ENCODE results near the gene METTL18.
A peak's percentile ranks its signal among the peaks of the same experiment; 100 is the strongest.

The METTL18 gene

DNA sequence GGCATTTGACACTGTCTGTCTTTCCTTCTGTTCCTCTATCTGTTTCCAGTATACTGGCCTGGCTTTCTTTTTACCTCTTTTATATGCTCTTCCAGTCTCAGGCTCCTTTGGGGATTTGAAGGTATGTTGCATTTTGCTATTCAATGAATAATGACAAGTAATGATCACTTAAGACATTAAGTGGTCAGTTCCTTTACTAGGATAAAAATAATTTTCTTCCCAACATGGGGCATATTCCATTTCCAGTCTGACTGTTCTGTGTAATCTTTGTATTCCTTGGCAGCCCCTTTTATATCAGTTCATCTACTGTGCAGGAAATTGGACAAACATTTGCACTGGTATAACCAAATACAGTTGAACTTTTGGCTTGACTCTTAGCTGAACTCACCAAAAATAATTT is 15.6 kb downstream of the METTL18 start:
- no peak overlapping the region for H3K4me3 ChIP-seq (ENCODE audit: low read depth, low read length)
- DNase-seq (ENCODE audit: low read depth, low spot score) = peak; percentile 54
- TF ChIP-seq, protein P1, sequence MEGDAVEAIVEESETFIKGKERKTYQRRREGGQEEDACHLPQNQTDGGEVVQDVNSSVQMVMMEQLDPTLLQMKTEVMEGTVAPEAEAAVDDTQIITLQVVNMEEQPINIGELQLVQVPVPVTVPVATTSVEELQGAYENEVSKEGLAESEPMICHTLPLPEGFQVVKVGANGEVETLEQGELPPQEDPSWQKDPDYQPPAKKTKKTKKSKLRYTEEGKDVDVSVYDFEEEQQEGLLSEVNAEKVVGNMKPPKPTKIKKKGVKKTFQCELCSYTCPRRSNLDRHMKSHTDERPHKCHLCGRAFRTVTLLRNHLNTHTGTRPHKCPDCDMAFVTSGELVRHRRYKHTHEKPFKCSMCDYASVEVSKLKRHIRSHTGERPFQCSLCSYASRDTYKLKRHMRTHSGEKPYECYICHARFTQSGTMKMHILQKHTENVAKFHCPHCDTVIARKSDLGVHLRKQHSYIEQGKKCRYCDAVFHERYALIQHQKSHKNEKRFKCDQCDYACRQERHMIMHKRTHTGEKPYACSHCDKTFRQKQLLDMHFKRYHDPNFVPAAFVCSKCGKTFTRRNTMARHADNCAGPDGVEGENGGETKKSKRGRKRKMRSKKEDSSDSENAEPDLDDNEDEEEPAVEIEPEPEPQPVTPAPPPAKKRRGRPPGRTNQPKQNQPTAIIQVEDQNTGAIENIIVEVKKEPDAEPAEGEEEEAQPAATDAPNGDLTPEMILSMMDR (IDR thresholded peaks at IDR 0.05; ENCODE audit: low read depth, low read length) = no peak
- in situ Hi-C loops (cut with HindIII; ENCODE audit: low sequenced_read_pairs) = no loop called here

DNA sequence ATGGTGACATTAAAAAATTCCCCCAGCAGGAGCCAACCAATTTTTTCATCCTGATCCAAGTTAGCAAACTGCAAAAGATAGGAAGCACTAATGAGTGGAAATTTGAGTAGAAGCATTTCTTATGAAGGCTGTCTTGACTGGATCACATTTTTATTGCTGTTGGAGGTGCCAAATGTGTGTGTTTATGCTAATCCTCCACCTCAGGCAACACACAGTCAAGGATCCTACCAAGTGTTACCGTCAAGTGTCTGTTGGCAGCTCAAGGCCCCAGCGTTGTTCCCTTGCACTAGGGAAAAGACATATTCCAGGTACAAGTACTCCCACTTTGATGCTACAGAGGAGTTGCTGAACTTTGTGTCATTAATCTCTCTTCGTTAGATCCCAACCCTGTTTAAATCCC is 18.3 kb downstream of the METTL18 start:
- DNase-seq (ENCODE audit: low read depth, low spot score) = no peak
- in situ Hi-C loops (cut with HindIII; ENCODE audit: low sequenced_read_pairs) = no loop called here
- H3K4me3 ChIP-seq (ENCODE audit: low read depth, low read length) = no peak overlapping the region
- TF ChIP-seq, protein P1 (IDR thresholded peaks at IDR 0.05; ENCODE audit: low read depth, low read length) = no peak

DNA sequence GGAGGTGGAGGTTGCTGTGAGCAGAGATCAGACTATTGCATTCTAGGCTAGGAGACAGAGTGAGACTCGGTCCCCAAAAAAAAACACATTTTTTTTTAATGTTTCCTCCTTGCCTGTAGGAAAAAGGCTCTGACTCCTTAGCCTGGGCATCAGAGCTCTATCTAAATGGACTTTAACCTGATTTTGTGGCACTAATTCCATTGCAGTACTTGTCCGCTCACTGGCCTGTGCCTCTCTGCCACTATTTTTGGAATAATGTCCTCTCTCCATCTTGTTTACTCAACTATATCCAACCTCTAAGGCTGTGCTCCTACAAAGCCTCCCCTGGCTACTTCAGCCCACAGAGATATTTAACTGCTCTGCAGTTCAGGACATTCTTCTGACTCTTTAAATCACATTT is 26.5 kb downstream of the METTL18 start:
- TF ChIP-seq, protein P1 (IDR thresholded peaks at IDR 0.05; ENCODE audit: low read depth, low read length) = no peak
- no peak for DNase-seq (ENCODE audit: low read depth, low spot score)
- H3K4me3 ChIP-seq (ENCODE audit: low read depth, low read length) = no peak overlapping the region
- in situ Hi-C loops (cut with HindIII; ENCODE audit: low sequenced_read_pairs) = no loop called here

DNA sequence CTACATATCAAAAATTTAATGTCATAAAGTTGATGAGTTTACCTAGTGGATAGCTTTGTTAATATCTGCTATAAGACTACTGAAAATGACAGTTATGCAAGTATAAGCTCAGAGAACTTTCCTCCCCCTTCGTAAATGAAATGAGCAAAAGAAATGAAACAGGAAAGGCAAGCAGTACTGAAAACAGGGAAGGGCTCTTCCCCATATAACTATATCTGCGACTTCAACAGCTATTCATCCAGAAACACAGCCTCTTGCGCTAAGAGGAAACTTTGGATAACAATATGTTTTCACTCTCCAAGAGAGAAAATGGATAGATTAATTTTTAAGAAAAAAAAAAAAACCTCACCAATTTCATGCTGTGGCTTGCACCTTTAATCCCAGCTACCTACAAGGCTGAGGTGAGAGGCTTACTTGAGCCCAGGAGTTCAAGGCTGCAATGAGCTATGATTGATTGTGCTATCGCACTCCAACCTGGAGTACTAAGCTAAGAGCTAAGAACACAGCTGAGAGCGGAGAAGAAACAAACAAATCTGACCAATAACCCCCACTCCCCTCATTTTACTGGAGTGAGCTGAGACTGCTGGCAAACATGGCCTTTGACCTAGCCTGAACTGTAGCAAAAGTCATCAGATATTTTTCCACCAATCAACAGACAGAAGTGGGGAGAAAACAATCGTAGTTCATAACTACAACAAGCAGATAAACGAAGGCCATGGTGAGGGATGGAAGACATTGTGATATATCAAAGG is 29.0 kb downstream of the METTL18 start:
- no peak overlapping the region for H3K4me3 ChIP-seq (ENCODE audit: low read depth, low read length)
- in situ Hi-C loops (cut with HindIII; ENCODE audit: low sequenced_read_pairs) = no loop called here
- TF ChIP-seq, protein P1 (IDR thresholded peaks at IDR 0.05; ENCODE audit: low read depth, low read length) = no peak
- no peak for DNase-seq (ENCODE audit: low read depth, low spot score)

DNA sequence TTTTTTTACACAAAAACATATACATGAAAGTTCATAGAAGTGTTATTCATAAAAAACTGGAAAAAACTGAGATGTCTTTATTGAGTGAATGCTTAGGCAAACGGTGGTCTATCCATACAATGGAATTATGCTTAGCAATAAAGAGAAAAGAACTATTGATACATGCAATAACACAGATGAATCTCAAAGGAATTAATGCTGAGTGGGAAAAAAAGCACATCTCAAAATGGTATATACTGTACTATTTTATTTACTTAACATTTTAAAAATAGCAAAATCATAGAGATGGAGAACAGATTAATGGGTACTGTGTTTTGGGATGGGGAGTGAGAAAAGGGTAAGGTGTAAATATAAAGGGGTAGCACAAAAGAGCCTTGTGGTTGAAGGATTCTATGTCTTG is 29.8 kb downstream of the METTL18 start:
- in situ Hi-C loops (cut with HindIII; ENCODE audit: low sequenced_read_pairs) = no loop called here
- no peak for DNase-seq (ENCODE audit: low read depth, low spot score)
- H3K4me3 ChIP-seq (ENCODE audit: low read depth, low read length) = no peak overlapping the region
- TF ChIP-seq, protein P1 (IDR thresholded peaks at IDR 0.05; ENCODE audit: low read depth, low read length) = no peak

DNA sequence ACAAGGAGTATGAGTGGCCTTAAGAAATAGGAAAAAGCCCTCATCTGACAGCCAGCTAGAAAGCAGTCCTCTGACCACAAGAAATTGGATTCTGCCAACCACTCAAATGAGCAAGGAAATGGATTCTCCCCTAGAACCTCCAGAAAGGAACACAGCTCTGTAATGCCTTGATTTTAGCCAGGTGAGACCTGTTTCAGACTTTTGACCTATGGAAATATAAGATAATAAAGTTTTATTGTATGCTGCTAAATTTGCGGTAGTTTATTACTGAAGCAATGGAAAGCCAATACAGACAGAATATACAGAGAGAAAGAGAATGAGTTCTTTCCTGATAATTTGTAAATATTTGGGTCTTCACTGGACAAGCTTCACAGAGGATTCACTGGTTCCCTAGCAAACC is 32.0 kb downstream of the METTL18 start:
- H3K4me3 ChIP-seq (ENCODE audit: low read depth, low read length) = no peak overlapping the region
- TF ChIP-seq, protein P1 (IDR thresholded peaks at IDR 0.05; ENCODE audit: low read depth, low read length) = no peak
- in situ Hi-C loops (cut with HindIII; ENCODE audit: low sequenced_read_pairs) = no loop called here
- no peak for DNase-seq (ENCODE audit: low read depth, low spot score)
